Measurements from ENCODE around the gene ATXN1. TPM values are rescaled to one million over a fixed set of nuclear protein-coding genes. Genes with fewer than 3 reads are reported as not detected.

The ATXN1 gene
- total RNA-seq, 4 donors from 2014 or later = 26.4 to 46.4 (median 36.1) TPM

GRCh38 chr6:16425881-16426615 is 335.2 kb downstream of the ATXN1 start:
- no peak for ATAC-seq (ENCODE audit: low FRiP score)

GRCh38 chr6:16421462-16421960 is 339.7 kb downstream of the ATXN1 start:
- DNase-seq (ENCODE audit: low spot score) (no peak), ATAC-seq (ENCODE audit: low FRiP score) (no peak)
- TF ChIP-seq CTCF (IDR thresholded peaks at IDR 0.05) = no peak

More at GRCh38 chr6:16425881-16426615, 335.2 kb downstream of the ATXN1 start:
- no peak for DNase-seq (ENCODE audit: low spot score)
- TF ChIP-seq CTCF (IDR thresholded peaks at IDR 0.05) = no peak

- ATAC-seq (ENCODE audit: low FRiP score) (no peak), DNase-seq (ENCODE audit: low spot score) (no peak)
- TF ChIP-seq CTCF (IDR thresholded peaks at IDR 0.05) = no peak
These were observed 340.4 kb downstream of the ATXN1 start for GRCh38 chr6:16420715-16421461.

- DNase-seq (ENCODE audit: low spot score) = no peak
- TF ChIP-seq CTCF (IDR thresholded peaks at IDR 0.05) = no peak
These were observed 340.9 kb downstream of the ATXN1 start for GRCh38 chr6:16420337-16420714.

GRCh38 chr6:16419636-16420336 is 341.5 kb downstream of the ATXN1 start:
- no peak for TF ChIP-seq CTCF (IDR thresholded peaks at IDR 0.05)
- no peak for DNase-seq (ENCODE audit: low spot score)
- ATAC-seq (ENCODE audit: low FRiP score) = no peak

More at GRCh38 chr6:16420337-16420714, 340.9 kb downstream of the ATXN1 start:
- no peak for ATAC-seq (ENCODE audit: low FRiP score)

GRCh38 chr6:16418151-16418550 is 343.1 kb downstream of the ATXN1 start:
- no peak for TF ChIP-seq CTCF (IDR thresholded peaks at IDR 0.05)
- ATAC-seq (ENCODE audit: low FRiP score) (no peak), DNase-seq (ENCODE audit: low spot score) (no peak)
